IPS-18a (cell line): ENCODE results near the gene RNF34.

Experiments
- H3K27ac ChIP-seq: one replicate; pipeline ENCODE4 v1.5.1; 2013; ENCODE audit warnings: low read length
- H3K27me3 ChIP-seq: one replicate; pipeline ENCODE4 v1.6.1; 2013; ENCODE audit warnings: mild to moderate bottlenecking, low read length; ENCODE audit not compliant: control insufficient read depth, insufficient read depth
- H3K36me3 ChIP-seq: one replicate; pipeline ENCODE4 v1.6.1; 2013; ENCODE audit warnings: low read depth, low read length; ENCODE audit not compliant: control insufficient read depth
- H3K4me1 ChIP-seq: one replicate; pipeline ENCODE4 v1.6.1; 2013; ENCODE audit warnings: low read depth, low read length; ENCODE audit not compliant: control insufficient read depth
- H3K4me3 ChIP-seq: one replicate; pipeline ENCODE4 v1.5.1; 2013; ENCODE audit warnings: low read length
- H3K9ac ChIP-seq: one replicate; pipeline ENCODE4 v1.6.1; 2013; ENCODE audit warnings: mild to moderate bottlenecking, low read length, moderate library complexity
- H3K9me3 ChIP-seq: one replicate; pipeline ENCODE4 v1.6.1; 2013; ENCODE audit warnings: low read depth, low read length; ENCODE audit not compliant: control insufficient read depth

Gene RNF34

DNA sequence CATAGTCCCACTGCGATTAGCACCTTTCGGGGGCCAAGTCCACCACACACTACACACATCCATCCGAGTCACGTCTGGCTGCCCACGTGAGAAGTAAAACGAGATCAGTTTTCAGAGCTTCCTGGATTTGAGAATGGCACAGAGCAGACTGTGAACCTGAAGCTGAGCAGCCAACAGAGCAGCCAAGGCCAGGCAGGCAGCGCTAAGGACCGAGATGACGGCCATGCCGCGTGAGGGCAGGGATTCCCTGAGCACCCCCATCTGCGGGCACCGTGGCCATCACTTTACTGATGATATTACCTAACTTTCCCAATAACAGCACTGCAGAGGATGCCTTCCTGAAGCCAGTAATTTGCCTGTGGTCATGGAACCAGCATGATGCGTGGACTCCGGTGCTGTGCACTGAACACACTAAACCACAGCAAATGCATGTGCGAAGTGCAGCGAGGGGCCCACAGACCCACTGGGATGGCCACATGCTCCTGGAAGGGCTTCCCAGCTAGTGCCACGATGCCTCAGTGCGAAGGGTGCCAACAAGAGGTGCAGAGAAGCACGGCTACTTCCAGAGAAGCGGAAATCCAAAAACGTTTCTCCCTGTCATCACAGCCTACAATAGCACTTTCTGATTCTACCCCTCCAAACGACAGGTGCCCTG is 56.0 kb downstream of the RNF34 start:
- Histone ChIP-seq H3K27ac (no peak overlapping the region), H3K4me3 (no peak overlapping the region), H3K9me3 (no peaks in the 10 kb centered on the region), H3K4me1 (no peaks in the 10 kb centered on the region), H3K9ac (no peak overlapping the region), H3K27me3 (no peaks in the 10 kb centered on the region), H3K36me3 (peaks cover 4% of the 10 kb centered on the region)

DNA sequence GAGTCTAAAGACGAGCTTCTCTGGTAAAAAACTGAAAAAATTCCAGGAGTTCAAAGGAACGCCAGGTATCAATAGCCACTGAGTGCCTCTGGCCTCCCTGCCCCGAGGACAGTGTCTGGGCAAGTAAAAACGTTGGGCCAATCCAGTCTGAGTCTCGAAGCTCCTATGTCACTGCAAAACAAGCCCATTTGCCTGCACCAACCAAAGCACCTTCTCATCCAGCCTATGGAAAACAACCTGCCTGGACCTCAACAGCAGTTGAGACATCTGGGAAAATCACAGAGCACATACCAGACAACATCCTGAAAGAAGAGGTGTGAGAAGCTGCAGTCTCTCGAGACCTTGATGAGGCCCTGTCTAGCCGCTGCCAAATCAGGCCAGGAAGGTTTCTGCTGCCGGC is 56.6 kb downstream of the RNF34 start:
- H3K4me1 ChIP-seq = no peaks in the 10 kb centered on the region
- H3K27ac ChIP-seq = no peak overlapping the region
- H3K9ac ChIP-seq = no peak overlapping the region
- H3K4me3 ChIP-seq = no peak overlapping the region
- peaks cover 4% of the 10 kb centered on the region for H3K36me3 ChIP-seq
- H3K9me3 ChIP-seq = no peaks in the 10 kb centered on the region
- no peaks in the 10 kb centered on the region for H3K27me3 ChIP-seq

DNA sequence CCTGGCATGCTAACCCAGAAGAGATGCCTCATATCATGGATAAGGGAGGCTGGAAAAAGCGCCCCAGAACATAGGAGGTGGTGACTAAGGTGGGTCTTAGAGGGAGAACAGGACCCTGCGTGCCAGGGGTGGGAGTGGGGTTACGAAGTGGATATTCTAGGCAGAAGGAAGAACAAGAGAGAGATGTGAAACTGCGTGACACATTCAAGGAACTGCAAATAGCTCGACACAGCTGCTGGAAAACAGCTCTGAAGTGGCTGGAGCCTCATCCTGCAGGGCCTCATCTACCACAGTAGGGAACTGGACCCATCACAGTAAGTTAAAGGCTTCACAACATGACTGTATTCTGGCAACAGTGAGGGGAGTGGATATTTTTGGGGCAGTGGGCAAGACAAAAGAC is 61.1 kb downstream of the RNF34 start:
- Histone ChIP-seq H3K36me3 (no peaks in the 10 kb centered on the region), H3K4me3 (no peak overlapping the region), H3K9me3 (no peaks in the 10 kb centered on the region), H3K27ac (no peak overlapping the region), H3K27me3 (peaks cover 7% of the 10 kb centered on the region), H3K4me1 (no peaks in the 10 kb centered on the region), H3K9ac (no peak overlapping the region)

- Histone ChIP-seq H3K9me3 (no peaks in the 10 kb centered on the region), H3K9ac (no peak overlapping the region), H3K27ac (no peak overlapping the region), H3K36me3 (no peaks in the 10 kb centered on the region), H3K4me1 (peaks cover 3% of the 10 kb centered on the region), H3K4me3 (no peak overlapping the region), H3K27me3 (peaks cover 11% of the 10 kb centered on the region)
Measured at GRCh38 chr12:121464331-121464730, 64.4 kb downstream of the RNF34 start.

- no peaks in the 10 kb centered on the region for H3K9me3 ChIP-seq
- H3K27me3 ChIP-seq = peaks cover 11% of the 10 kb centered on the region
- H3K9ac ChIP-seq = peak overlapping the region; percentile 37
- no peaks in the 10 kb centered on the region for H3K36me3 ChIP-seq
- H3K27ac ChIP-seq = no peak overlapping the region
- peak overlapping the region; percentile 60 for H3K4me3 ChIP-seq
- H3K4me1 ChIP-seq = peaks cover 3% of the 10 kb centered on the region
Measured at GRCh38 chr12:121465921-121466793, 66.2 kb downstream of the RNF34 start.

DNA sequence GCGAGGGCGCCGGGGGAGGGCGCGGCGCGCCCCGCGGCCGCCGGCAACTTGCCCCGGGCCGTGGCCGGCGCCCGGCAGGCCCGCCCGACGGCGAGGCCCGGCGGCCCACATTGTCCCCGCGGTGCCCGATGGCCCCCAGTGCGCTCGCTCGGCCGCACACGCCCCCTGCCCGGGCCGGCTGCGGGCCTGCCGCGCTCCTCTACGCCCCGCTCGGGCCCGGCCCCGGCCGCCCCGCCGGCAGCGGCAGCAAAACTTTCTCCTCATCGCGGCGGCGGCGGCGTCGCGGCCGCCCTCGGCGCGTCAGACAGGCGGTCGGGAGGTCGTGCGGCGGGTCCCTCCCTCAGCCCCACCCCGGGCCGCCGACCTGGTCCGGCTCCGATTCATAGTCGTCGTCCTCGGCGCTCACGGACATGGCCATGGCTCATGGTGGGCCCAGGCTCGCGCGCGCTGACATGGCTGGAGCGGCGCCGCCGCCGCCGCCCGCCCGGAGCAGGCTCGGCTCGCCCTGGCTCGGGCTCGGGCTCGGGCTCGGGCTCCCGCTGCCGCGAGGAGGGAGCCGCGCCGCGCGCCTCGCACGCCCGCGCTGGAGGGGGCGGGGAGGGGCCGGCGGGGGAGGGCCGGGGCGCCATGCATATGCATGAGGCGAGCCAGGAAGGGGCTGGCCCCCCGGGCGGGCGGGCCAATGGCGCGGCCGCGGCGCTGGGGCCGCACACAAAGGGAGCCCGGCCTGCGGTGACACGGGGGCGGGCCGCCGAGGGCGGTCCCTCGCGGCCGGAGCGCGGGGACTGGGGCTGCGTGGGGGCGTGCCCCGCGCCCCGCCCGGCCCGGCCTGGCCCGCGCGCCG is 67.1 kb downstream of the RNF34 start:
- no peak overlapping the region for H3K9ac ChIP-seq
- no peak overlapping the region for H3K27ac ChIP-seq
- H3K9me3 ChIP-seq = no peaks in the 10 kb centered on the region
- H3K4me3 ChIP-seq = peak overlapping the region; percentile 65
- H3K4me1 ChIP-seq = peaks cover 3% of the 10 kb centered on the region
- H3K36me3 ChIP-seq = no peaks in the 10 kb centered on the region
- peaks cover 11% of the 10 kb centered on the region for H3K27me3 ChIP-seq

DNA sequence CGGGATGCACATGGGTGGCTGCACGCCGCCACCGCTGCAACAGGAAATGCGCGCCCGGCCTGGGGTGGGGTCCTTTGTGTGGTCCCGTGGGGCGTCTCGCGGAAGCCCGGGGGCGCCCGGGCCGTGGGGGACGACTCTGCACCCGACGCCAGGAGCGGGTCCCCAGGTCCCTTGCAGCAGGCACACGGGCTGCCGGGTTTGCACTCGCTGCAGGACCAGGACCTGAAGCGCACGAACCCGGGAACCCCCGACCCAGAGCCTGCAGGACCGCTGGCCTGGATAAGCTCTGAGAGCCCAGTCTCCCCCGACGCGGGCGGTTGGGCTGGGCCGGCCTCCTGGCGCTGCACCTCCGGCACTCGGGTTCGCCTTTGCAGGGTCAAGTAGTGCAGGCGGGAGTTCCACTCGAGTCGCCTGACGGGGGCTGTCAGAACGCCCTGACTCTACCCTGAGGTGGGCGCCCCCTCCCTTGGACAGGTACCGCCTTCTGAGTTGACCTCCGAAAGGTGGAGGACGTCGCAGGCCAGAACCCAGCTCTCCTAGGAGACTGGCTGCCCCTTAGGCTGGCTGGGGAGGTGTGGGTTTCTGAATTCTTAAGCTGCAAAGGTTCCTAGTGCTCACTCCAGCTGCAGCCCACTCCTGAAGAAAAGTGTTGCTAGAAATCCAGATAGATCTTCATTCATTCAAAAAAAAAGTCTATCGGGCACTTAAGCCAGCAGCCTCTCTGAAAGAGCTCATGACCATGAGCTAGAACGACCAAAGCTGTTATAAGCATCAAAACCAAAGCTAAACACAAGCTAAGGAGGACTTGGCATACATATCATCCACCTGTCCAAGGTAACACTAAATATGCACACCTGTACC is 68.0 kb downstream of the RNF34 start:
- Histone ChIP-seq H3K27me3 (peaks cover 11% of the 10 kb centered on the region), H3K9ac (peak overlapping the region; percentile 49), H3K4me3 (peak overlapping the region; percentile 65), H3K9me3 (no peaks in the 10 kb centered on the region), H3K27ac (no peak overlapping the region), H3K4me1 (peaks cover 3% of the 10 kb centered on the region), H3K36me3 (no peaks in the 10 kb centered on the region)

- H3K36me3 ChIP-seq = no peaks in the 10 kb centered on the region
- H3K27me3 ChIP-seq = peaks cover 11% of the 10 kb centered on the region
- H3K4me1 ChIP-seq = peaks cover 3% of the 10 kb centered on the region
- no peaks in the 10 kb centered on the region for H3K9me3 ChIP-seq
- no peak overlapping the region for H3K27ac ChIP-seq
- H3K4me3 ChIP-seq = no peak overlapping the region
- no peak overlapping the region for H3K9ac ChIP-seq
Measured at GRCh38 chr12:121468499-121468801, 68.5 kb downstream of the RNF34 start.

DNA sequence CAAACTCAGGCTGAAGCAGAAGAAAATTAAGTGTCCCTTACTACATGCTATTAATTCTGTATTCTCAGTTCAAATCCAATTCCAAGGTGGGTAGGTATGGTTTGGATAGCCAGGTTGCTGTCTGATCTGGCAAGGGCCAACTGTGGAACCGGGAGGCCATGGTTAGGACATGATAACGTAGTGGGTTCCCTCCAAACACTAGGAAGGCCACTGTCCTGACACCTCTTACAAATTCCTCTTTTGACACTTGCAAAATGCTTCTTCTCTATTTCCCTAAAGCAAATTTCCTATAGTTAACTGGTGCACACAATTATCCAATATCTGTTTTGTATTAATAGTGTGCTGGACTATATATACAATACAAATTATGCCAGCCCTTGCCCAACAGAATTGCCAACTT is 70.8 kb downstream of the RNF34 start:
- H3K4me1 ChIP-seq = peaks cover 3% of the 10 kb centered on the region

DNA sequence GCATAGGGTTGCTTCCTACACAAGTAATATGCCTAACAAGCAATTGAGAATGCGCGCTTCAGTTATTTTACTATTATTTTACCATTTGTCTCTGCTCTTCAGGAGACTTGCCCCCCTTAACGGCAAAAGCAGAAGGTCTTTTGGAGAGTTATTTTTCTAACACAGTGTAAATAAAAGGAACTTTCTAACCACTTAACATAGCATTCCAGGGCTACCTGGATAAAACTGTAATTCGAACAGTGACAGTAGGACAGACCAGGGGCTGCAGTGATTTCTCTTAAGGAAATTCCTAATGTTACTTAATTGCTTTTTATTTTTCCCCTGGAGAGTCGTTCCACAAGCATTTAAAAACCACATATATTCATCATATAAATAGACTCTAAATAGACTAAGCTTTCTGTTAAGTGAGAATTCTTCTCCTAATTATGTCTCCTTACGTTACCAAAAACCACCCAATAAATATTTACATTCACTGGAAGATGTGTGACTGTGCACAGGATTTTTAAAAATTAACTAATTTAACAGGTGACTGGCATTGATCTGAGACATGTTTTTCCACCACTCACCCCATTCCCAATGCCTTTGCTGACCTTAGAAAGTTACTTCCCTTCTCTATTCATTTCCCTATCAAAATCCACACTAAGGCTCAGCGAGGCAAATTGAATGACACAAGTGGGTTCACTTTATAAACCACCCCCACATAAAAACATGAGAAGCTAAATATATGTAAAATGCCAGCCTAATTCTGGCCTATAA is 72.4 kb downstream of the RNF34 start:
- Histone ChIP-seq H3K9me3 (no peaks in the 10 kb centered on the region), H3K36me3 (no peaks in the 10 kb centered on the region), H3K4me3 (no peak overlapping the region)

More for the DNA sequence above, 70.8 kb downstream of the RNF34 start:
- Histone ChIP-seq H3K27ac (no peak overlapping the region), H3K36me3 (no peaks in the 10 kb centered on the region), H3K27me3 (peaks cover 7% of the 10 kb centered on the region), H3K4me3 (no peak overlapping the region), H3K9ac (no peak overlapping the region), H3K9me3 (no peaks in the 10 kb centered on the region)

More for the DNA sequence above, 72.4 kb downstream of the RNF34 start:
- H3K27me3 ChIP-seq = no peaks in the 10 kb centered on the region
- peaks cover 10% of the 10 kb centered on the region for H3K4me1 ChIP-seq
- H3K27ac ChIP-seq = no peak overlapping the region
- H3K9ac ChIP-seq = no peak overlapping the region
